GM12892 (cell line): ENCODE measurements around the gene CDK5RAP2.

Experiments
- POLR2A ChIP-seq: IDR thresholded peaks from 2 replicates; pipeline ENCODE4 v1.6.1; 2011; ENCODE audit warnings: low read depth, low read length, control low read depth
- POLR2AphosphoS5 ChIP-seq: IDR thresholded peaks from 2 replicates; pipeline ENCODE4 v1.6.1; 2011; ENCODE audit warnings: low read depth, low read length, control low read depth

DNA sequence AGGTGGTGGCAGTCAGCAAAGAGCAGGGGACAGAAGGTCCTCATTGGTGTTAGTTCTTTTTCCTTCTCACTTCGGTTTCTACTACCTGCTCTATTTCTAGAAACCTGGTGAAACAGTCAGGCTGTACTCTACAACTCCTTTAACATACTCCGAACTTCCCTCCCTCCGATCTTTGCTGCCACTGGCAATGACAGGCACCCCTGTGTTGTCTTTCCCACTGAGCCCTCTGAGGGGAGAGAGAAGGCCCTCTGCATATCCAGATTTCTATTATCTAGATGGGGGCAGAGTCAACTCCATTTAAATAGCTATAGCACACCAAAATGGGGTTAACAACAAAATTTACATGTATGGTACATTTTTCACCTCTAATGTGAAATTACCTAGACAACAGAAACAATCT, 123.7 kb downstream of the CDK5RAP2 start:
- TF ChIP-seq POLR2A, result no peak
- TF ChIP-seq POLR2AphosphoS5, result no peak
